H9 (cell line): Measurements from ENCODE around the gene RPL14. TPM values are rescaled to one million over a fixed set of nuclear protein-coding genes. Genes with fewer than 3 reads are reported as not detected.

Experiments used
- DNase-seq: peaks from one replicate; pipeline ENCODE4 v3.0.0-alpha.2; 2017
- H2AFZ ChIP-seq: one replicate; pipeline ENCODE4 v1.6.1; 2013; ENCODE audit warnings: mild to moderate bottlenecking, low read length, control low read depth, moderate library complexity
- H2AK5ac ChIP-seq: 2 replicates; pipeline ENCODE4 v1.6.1; 2013; ENCODE audit warnings: low read length, control low read depth, mixed read lengths; ENCODE audit not compliant: insufficient read length
- H2BK120ac ChIP-seq: one replicate; pipeline ENCODE4 v1.6.1; 2013; ENCODE audit warnings: low read depth, mild to moderate bottlenecking, low read length, control low read depth, inconsistent platforms; ENCODE audit not compliant: poor library complexity, severe bottlenecking
- H2BK12ac ChIP-seq: 2 replicates; pipeline ENCODE4 v1.6.1; 2013; ENCODE audit warnings: low read length, control low read depth, mixed read lengths, low read depth; ENCODE audit not compliant: insufficient read length
- H2BK15ac ChIP-seq: 2 replicates; pipeline ENCODE4 v1.6.1; 2013; ENCODE audit warnings: low read depth, low read length, control low read depth
- H2BK20ac ChIP-seq: one replicate; pipeline ENCODE4 v1.6.1; 2013; ENCODE audit warnings: low read depth, mild to moderate bottlenecking, low read length, control low read depth, inconsistent platforms; ENCODE audit not compliant: poor library complexity, severe bottlenecking
- H2BK5ac ChIP-seq: 2 replicates; pipeline ENCODE4 v1.6.1; 2013; ENCODE audit warnings: low read length, control low read depth, mixed read lengths; ENCODE audit not compliant: insufficient read length
- H3K14ac ChIP-seq: 2 replicates; pipeline ENCODE4 v1.6.1; 2013; ENCODE audit warnings: low read length, control low read depth; ENCODE audit not compliant: insufficient read depth
- H3K18ac ChIP-seq: 2 replicates; pipeline ENCODE4 v1.6.1; 2013; ENCODE audit warnings: low read depth, mild to moderate bottlenecking, mixed read lengths, low read length, control low read depth; ENCODE audit not compliant: insufficient read length
- H3K23ac ChIP-seq: 2 replicates; pipeline ENCODE4 v1.6.1; 2013; ENCODE audit warnings: low read length, control low read depth, mixed read lengths, low read depth; ENCODE audit not compliant: insufficient read length
- H3K23me2 ChIP-seq: 2 replicates; pipeline ENCODE4 v1.6.1; 2013; ENCODE audit warnings: low read depth, mild to moderate bottlenecking, mixed read lengths, low read length, control low read depth; ENCODE audit not compliant: insufficient read length, poor library complexity, severe bottlenecking
- H3K27ac ChIP-seq: 2 replicates; pipeline ENCODE4 v1.5.1; 2013; ENCODE audit warnings: low read length, control low read depth, mixed read lengths, low read depth; ENCODE audit not compliant: insufficient read length
- H3K27me3 ChIP-seq: 2 replicates; pipeline ENCODE4 v1.6.1; 2013; ENCODE audit warnings: low read length, control low read depth, inconsistent platforms; ENCODE audit not compliant: insufficient read depth
- H3K4ac ChIP-seq: 2 replicates; pipeline ENCODE4 v1.6.1; 2013; ENCODE audit warnings: low read depth, mild to moderate bottlenecking, control low read depth, inconsistent platforms, low read length, moderate library complexity
- H3K4me1 ChIP-seq: 2 replicates; pipeline ENCODE4 v1.6.1; 2013; ENCODE audit warnings: low read length, control low read depth, inconsistent platforms; ENCODE audit not compliant: insufficient read depth
- H3K4me2 ChIP-seq: 2 replicates; pipeline ENCODE4 v1.6.1; 2013; ENCODE audit warnings: low read length, control low read depth, mixed read lengths; ENCODE audit not compliant: insufficient read length, insufficient read depth
- H3K56ac ChIP-seq: 2 replicates; pipeline ENCODE4 v1.6.1; 2013; ENCODE audit warnings: low read depth, mild to moderate bottlenecking, mixed read lengths, low read length, control low read depth; ENCODE audit not compliant: insufficient read length
- H3K79me1 ChIP-seq: 2 replicates; pipeline ENCODE4 v1.6.1; 2013; ENCODE audit warnings: low read depth, mild to moderate bottlenecking, moderate library complexity, low read length, control low read depth, inconsistent platforms; ENCODE audit not compliant: insufficient read depth, poor library complexity, severe bottlenecking
- H3K79me2 ChIP-seq: 2 replicates; pipeline ENCODE4 v1.6.1; 2013; ENCODE audit warnings: low read length, control low read depth, inconsistent platforms; ENCODE audit not compliant: insufficient read depth
- H3K9ac ChIP-seq: 2 replicates; pipeline ENCODE4 v1.6.1; 2013; ENCODE audit warnings: low read length, control low read depth, mixed read lengths; ENCODE audit not compliant: insufficient read length; ENCODE audit errors: extremely low read depth
- H3K9me3 ChIP-seq: one replicate; pipeline ENCODE4 v1.6.1; 2013; ENCODE audit warnings: low read depth, low read length, inconsistent platforms; ENCODE audit not compliant: control insufficient read depth
- H3T11ph ChIP-seq: one replicate; pipeline ENCODE4 v1.6.1; 2013; ENCODE audit warnings: mild to moderate bottlenecking, low read length, control low read depth, inconsistent platforms
- H4K20me1 ChIP-seq: one replicate; pipeline ENCODE4 v1.6.1; 2013; ENCODE audit not compliant: control insufficient read depth, insufficient read length, insufficient read depth
- H4K5ac ChIP-seq: 2 replicates; pipeline ENCODE4 v1.6.1; 2013; ENCODE audit warnings: low read depth, mild to moderate bottlenecking, mixed read lengths, low read length, control low read depth; ENCODE audit not compliant: insufficient read length
- H4K8ac ChIP-seq: replicated peaks from 2 replicates; pipeline ENCODE4 v1.6.1; 2013; ENCODE audit warnings: low read length, control low read depth, mixed read lengths, low read depth; ENCODE audit not compliant: insufficient read length
- H4K91ac ChIP-seq: 2 replicates; pipeline ENCODE4 v1.6.1; 2013; ENCODE audit warnings: low read depth, mild to moderate bottlenecking, moderate library complexity, mixed read lengths, low read length, control low read depth; ENCODE audit not compliant: insufficient read length
- H3K27ac Mint-ChIP-seq, 3 experiments: 2 replicates in 2 of 3; 3 replicates in 1 of 3; pipeline ENCODE4 v1.8.0; 2020 to 2021; ENCODE audit warnings: mixed read lengths in 3 of 3, mild to moderate bottlenecking in 1 of 3, moderate library complexity in 1 of 3
- H3K27me3 Mint-ChIP-seq: 2 replicates; pipeline ENCODE4 v1.8.0; 2021; ENCODE audit warnings: low read depth, mild to moderate bottlenecking, moderate library complexity, mixed read lengths
- H3K36me3 Mint-ChIP-seq, 3 experiments: 2 replicates in 2 of 3; 3 replicates in 1 of 3; pipeline ENCODE4 v1.8.0; 2020 to 2021; ENCODE audit warnings: low read depth in 3 of 3, mixed read lengths in 3 of 3; ENCODE audit not compliant: insufficient read depth in 1 of 3
- H3K4me1 Mint-ChIP-seq, 2 experiments: 2 replicates each; pipeline ENCODE4 v1.8.0; 2020; ENCODE audit warnings: mixed read lengths in 2 of 2
- H3K4me3 Mint-ChIP-seq, 2 experiments: 2 replicates in 1 of 2; 3 replicates in 1 of 2; pipeline ENCODE4 v1.8.0; 2020 to 2021; ENCODE audit warnings: mild to moderate bottlenecking in 2 of 2, mixed read lengths in 2 of 2, moderate library complexity in 1 of 2
- H3K9me3 Mint-ChIP-seq, 2 experiments: 2 replicates in 1 of 2; 3 replicates in 1 of 2; pipeline ENCODE4 v1.8.0; 2020; ENCODE audit warnings: mild to moderate bottlenecking in 2 of 2, mixed read lengths in 2 of 2, moderate library complexity in 1 of 2
- CTCF ChIP-seq: fragments of 200-600 bp; sonication (generic); conservative IDR thresholded peaks from 3 replicates; pipeline ENCODE4 v1.8.0; 2021; ENCODE audit warnings: antibody characterized with exemption, mild to moderate bottlenecking
- WGBS: extraction: QIAGEN DNeasy Blood & Tissue Kit; methylation state at CpG from one replicate; pipeline ENCODE4 v1.1.7; 2013; ENCODE audit warnings: missing lambda C conversion rate, low lambda C conversion rate, mixed read lengths; ENCODE audit not compliant: insufficient read length; ENCODE audit errors: extremely low coverage; 5-methylcytosine and 5-hydroxymethylcytosine counted together
- total RNA-seq: library from RNA; stranded (reverse); gene quantifications from 2 replicates; pipeline ENCODE4 v1.2.1, GENCODE V29; 2021

The RPL14 gene
- total RNA-seq, 1 experiment from 2014 or later, result 2,490 TPM

- peaks cover 9% of the 10 kb centered on the region for H3K23me2 ChIP-seq
- H3K18ac ChIP-seq, result no peak overlapping the region
- H3K4me2 ChIP-seq, result no peak overlapping the region
Observed at GRCh38 chr3:40450438-40450837, 6.7 kb upstream of the RPL14 start.

More at GRCh38 chr3:40450438-40450837, 6.7 kb upstream of the RPL14 start:
- H3K9me3 ChIP-seq, result no peaks in the 10 kb centered on the region
- Mint-ChIP-seq H3K4me1 (peaks cover 15 to 16% of the 10 kb centered on the region in 2 experiments), H3K9me3 (no peaks in the 10 kb centered on the region), H3K27ac (no peak overlapping the region), H3K27me3 (peaks cover 3% of the 10 kb centered on the region; the same call in 1 of the 2 replicates), H3K36me3 (no peaks in the 10 kb centered on the region), H3K4me3 (no peak overlapping the region)
- no peak overlapping the region for H2BK5ac ChIP-seq
- H2AFZ ChIP-seq, result no peak overlapping the region
- H2AK5ac ChIP-seq, result no peak overlapping the region
- H4K91ac ChIP-seq, result no peak overlapping the region
- no peak overlapping the region for H2BK120ac ChIP-seq
- H3K79me2 ChIP-seq, result no peaks in the 10 kb centered on the region
- H3K27ac ChIP-seq, result no peak overlapping the region
- H3K23ac ChIP-seq, result no peak overlapping the region
- no peak overlapping the region for H3K14ac ChIP-seq
- H3K56ac ChIP-seq, result no peak overlapping the region
- no peaks in the 10 kb centered on the region for H3K27me3 ChIP-seq
- H3K4me1 ChIP-seq, result 0 out of 2 replicates have a peak, but pooled peaks cover 2% of the 10 kb centered on the region
- H4K5ac ChIP-seq, result no peak overlapping the region
- H3K9ac ChIP-seq, result no peak overlapping the region
- no peak overlapping the region for H3K4ac ChIP-seq
- no peak for TF ChIP-seq CTCF
- H2BK15ac ChIP-seq, result no peak overlapping the region
- H4K20me1 ChIP-seq, result no peaks in the 10 kb centered on the region
- H4K8ac ChIP-seq, result no peak overlapping the region
- H3K79me1 ChIP-seq, result no peaks in the 10 kb centered on the region
- H2BK20ac ChIP-seq, result no peak overlapping the region
- WGBS, result no CpG with 5 or more reads among the region's 2 CpGs
- no peak overlapping the region for H3T11ph ChIP-seq
- DNase-seq, result no peak
- no peak overlapping the region for H2BK12ac ChIP-seq
